A673 (cell line): Measurements from ENCODE around the gene BABAM1. TPM values are rescaled to one million over a fixed set of nuclear protein-coding genes. Genes with fewer than 3 reads are reported as not detected.

Experiments used
- BruUV-seq: library from RNA; stranded (reverse); fragments of 400-500 nt; replicated peaks from 2 replicates; lab custom pipeline; 2021; lab: Mats Ljungman, UMichigan
- CTCF ChIA-PET: fragments of 300-600 bp; sonication (Branson Sonifier 250); formaldehyde crosslinking; loops from one replicate; lab custom pipeline; 2022; ENCODE audit warnings: antibody characterized with exemption; lab: Charles Lee
- POLR2A ChIA-PET: fragments of 300-600 bp; sonication (Branson Sonifier 250); formaldehyde crosslinking; loops from one replicate; lab custom pipeline; 2022; ENCODE audit warnings: antibody characterized with exemption; ENCODE audit not compliant: low non-redundant PET; lab: Charles Lee
- DNase-seq: peaks from one replicate; pipeline ENCODE4 v3.0.0-alpha.2; 2015; ENCODE audit warnings: low spot score
- H3K27ac ChIP-seq: fragments of 200-600 bp; sonication (generic); 2 replicates; pipeline ENCODE4 v1.5.1; 2016; ENCODE audit warnings: mixed run types, low read depth, mild to moderate bottlenecking, mixed read lengths, antibody characterized with exemption, low read length; ENCODE audit not compliant: poor library complexity, severe bottlenecking
- H3K27me3 ChIP-seq: fragments of 200-600 bp; sonication (generic); replicated peaks from 2 replicates; pipeline ENCODE4 v1.6.1; 2017; ENCODE audit warnings: mixed run types, low read depth, mild to moderate bottlenecking, mixed read lengths, antibody characterized with exemption, low read length; ENCODE audit not compliant: insufficient read depth, poor library complexity
- H3K36me3 ChIP-seq: fragments of 200-600 bp; sonication (generic); 2 replicates; pipeline ENCODE4 v1.6.1; 2016; ENCODE audit warnings: mixed run types, mild to moderate bottlenecking, mixed read lengths, antibody characterized with exemption, low read length; ENCODE audit not compliant: insufficient read depth, poor library complexity, severe bottlenecking
- H3K4me1 ChIP-seq: fragments of 200-600 bp; sonication (generic); 2 replicates; pipeline ENCODE4 v1.6.1; 2017; ENCODE audit warnings: mixed run types, mild to moderate bottlenecking, mixed read lengths, antibody characterized with exemption, low read length; ENCODE audit not compliant: insufficient read depth, poor library complexity, severe bottlenecking
- H3K4me3 ChIP-seq: fragments of 200-600 bp; sonication (generic); 2 replicates; pipeline ENCODE4 v1.5.1; 2016; ENCODE audit warnings: low read depth, mixed run types, mild to moderate bottlenecking, mixed read lengths, low read length; ENCODE audit not compliant: poor library complexity, severe bottlenecking
- H3K9me3 ChIP-seq: fragments of 200-600 bp; sonication (generic); 2 replicates; pipeline ENCODE4 v1.6.1; 2016; ENCODE audit warnings: mixed run types, low read depth, mild to moderate bottlenecking, mixed read lengths, antibody characterized with exemption, low read length; ENCODE audit not compliant: poor library complexity, severe bottlenecking
- EZH2 ChIP-seq: fragments of 200-600 bp; sonication (generic); IDR thresholded peaks from 2 replicates; pipeline ENCODE4 v1.6.1; 2017; ENCODE audit warnings: borderline replicate concordance, low read depth, mild to moderate bottlenecking, mixed read lengths, antibody characterized with exemption, low read length; ENCODE audit not compliant: poor library complexity, severe bottlenecking
- intact Hi-C: fragments of 100-400 bp; cut with micrococcal nuclease; formaldehyde crosslinking; loops from one replicate; pipeline ENCODE4 v1.10.0; 2022; ENCODE audit not compliant: unreplicated experiment
- total RNA-seq: library from RNA; stranded (reverse); gene quantifications from 2 replicates; pipeline ENCODE4 v1.2.3, GENCODE V29; 2021
- TF ChIP-seq, protein P1 (sequence below): fragments of 300-800, 200-600 bp; sonication (generic); conservative IDR thresholded peaks from 2 replicates; pipeline ENCODE4 v1.5.1; 2017; ENCODE audit warnings: low read depth, mild to moderate bottlenecking, antibody characterized with exemption, low read length, moderate library complexity, mixed read lengths

BABAM1 gene
- total RNA-seq, 1 experiment from 2014 or later = 147 TPM

DNA sequence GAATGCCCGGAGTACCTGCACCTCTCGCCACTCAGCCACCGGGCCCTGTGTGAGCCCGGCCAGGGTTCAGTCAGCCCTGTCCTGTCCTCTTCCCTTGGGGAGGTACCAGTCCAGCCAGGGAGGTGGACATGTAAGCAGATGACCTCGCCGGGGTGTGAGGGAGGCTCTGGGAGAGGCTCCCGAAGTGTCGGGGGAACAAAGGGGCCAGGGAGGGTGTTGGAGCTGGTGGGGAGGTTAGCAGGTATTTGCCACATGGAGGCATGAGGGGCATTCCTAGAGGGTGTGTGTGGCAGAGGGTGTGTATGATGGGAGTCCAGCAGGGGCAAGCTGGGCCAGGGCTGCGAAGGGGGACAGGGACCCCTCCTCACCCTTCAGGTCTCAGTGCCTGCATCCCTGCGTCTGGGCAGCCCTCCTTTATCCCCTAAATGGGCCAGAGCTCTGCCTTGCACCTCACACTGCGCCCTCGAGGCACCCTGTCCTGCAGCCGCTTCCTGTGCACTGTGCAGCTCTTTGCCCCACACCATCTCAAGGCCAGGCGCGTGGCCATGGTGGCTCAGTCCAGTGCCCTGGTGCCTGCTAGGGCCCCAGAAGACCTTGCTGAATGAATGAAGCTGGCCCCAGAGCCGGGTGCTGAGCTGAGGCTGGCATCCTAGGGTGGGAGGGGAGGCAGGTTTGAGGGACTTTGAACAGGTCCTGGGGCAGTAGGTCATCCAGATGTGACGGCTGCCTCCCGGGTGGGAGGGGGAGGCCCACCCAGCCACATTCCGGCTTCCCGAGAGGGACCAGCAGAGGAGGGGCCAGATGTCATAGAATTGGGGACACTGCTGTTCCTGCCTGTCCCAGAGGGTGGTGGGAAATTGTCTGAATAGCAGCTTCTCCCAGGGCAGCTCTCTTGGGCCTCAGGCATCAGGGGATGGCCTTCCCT is 45.2 kb downstream of the BABAM1 start:
- Histone ChIP-seq H3K4me3 (no peak overlapping the region), H3K4me1 (no peaks in the 10 kb centered on the region), H3K9me3 (no peaks in the 10 kb centered on the region), H3K27me3 (no peaks in the 10 kb centered on the region), H3K36me3 (peaks cover 21% of the 10 kb centered on the region), H3K27ac (no peak overlapping the region)
- ChIA-PET POLR2A (no interaction called here), CTCF (no interaction called here)
- DNase-seq = no peak
- no TSS peak for BruUV-seq
- TF ChIP-seq EZH2 = no peak
- TF ChIP-seq, protein P1, sequence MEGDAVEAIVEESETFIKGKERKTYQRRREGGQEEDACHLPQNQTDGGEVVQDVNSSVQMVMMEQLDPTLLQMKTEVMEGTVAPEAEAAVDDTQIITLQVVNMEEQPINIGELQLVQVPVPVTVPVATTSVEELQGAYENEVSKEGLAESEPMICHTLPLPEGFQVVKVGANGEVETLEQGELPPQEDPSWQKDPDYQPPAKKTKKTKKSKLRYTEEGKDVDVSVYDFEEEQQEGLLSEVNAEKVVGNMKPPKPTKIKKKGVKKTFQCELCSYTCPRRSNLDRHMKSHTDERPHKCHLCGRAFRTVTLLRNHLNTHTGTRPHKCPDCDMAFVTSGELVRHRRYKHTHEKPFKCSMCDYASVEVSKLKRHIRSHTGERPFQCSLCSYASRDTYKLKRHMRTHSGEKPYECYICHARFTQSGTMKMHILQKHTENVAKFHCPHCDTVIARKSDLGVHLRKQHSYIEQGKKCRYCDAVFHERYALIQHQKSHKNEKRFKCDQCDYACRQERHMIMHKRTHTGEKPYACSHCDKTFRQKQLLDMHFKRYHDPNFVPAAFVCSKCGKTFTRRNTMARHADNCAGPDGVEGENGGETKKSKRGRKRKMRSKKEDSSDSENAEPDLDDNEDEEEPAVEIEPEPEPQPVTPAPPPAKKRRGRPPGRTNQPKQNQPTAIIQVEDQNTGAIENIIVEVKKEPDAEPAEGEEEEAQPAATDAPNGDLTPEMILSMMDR = no peak
- intact Hi-C loops = no loop called here

DNA sequence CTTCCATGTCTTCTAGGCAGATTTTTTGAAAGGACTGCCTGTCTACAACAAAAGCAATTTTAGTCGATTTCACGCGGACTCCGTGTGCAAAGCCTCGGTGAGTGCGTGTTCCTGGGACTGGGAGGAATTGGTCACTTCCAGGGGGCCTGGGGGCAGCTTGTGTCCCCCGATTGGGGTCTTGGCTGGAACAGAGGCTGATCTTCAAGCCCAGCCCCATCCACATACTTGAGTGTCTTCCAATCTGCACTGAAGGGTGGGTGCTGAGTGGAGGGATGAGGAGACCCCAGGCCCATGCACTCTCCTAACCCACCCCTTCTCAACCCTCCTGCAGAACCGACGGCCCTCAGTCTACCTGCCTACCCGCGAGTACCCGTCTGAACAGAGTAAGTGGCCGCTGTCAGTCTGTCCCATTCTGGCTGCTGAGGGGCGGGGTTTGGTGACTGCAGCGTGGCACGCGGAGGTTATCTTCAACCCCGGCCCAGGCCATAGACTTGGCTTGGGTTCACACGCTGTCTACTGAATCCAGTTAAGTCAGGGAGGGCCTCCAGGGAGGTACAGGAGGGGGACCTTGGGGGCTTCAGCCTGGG is 46.9 kb downstream of the BABAM1 start:
- Histone ChIP-seq H3K4me3 (no peak overlapping the region), H3K27ac (no peak overlapping the region), H3K4me1 (no peaks in the 10 kb centered on the region), H3K27me3 (no peaks in the 10 kb centered on the region), H3K9me3 (no peaks in the 10 kb centered on the region), H3K36me3 (peaks cover 21% of the 10 kb centered on the region)
- intact Hi-C loops = no loop called here
- no TSS peak for BruUV-seq
- ChIA-PET CTCF (no interaction called here), POLR2A (no interaction called here)
- TF ChIP-seq, protein P1 = no peak
- TF ChIP-seq EZH2 = no peak
- DNase-seq = no peak

DNA sequence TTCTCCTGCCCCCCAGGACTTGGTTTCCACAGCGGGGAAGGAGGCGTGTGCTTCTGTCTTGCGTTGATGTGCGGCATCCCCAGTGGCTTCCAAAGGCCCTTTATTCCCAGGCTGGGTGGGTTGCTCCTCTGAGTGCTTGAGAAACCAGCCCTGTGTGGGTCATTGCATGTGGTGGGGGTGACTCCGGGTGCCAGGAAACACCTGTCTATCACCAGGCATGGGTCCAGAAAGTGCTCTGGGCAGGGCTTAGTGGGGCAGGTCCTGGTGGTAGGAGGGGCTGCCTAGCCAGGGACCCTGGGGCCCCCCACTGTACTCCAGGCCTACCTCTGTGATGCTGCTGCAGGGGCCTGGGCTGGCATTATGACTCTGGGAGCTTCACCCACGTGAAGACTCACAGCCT is 51.7 kb downstream of the BABAM1 start:
- intact Hi-C loops = no loop called here
- H3K4me1 ChIP-seq = no peaks in the 10 kb centered on the region
- ChIA-PET POLR2A (no interaction called here), CTCF (no interaction called here)
- TF ChIP-seq, protein P1 = no peak
- no peak for TF ChIP-seq EZH2
- H3K4me3 ChIP-seq = no peak overlapping the region
- no peaks in the 10 kb centered on the region for H3K27me3 ChIP-seq
- no peak for DNase-seq
- H3K27ac ChIP-seq = no peak overlapping the region
- H3K36me3 ChIP-seq = peaks cover 21% of the 10 kb centered on the region
- H3K9me3 ChIP-seq = no peaks in the 10 kb centered on the region
- BruUV-seq = no TSS peak
